Smooth muscle cell (in vitro differentiated cells): Measurements from ENCODE around the gene AEBP1. TPM values are rescaled to one million over a fixed set of nuclear protein-coding genes. Genes with fewer than 3 reads are reported as not detected.

Experiments used
- DNase-seq: peaks from one replicate; lab custom pipeline; 2025; ENCODE audit not compliant: unreplicated experiment; lab: John Stamatoyannopoulos, UW
- H2AFZ ChIP-seq: fragments of 200-600 bp; sonication (generic); 2 replicates; pipeline ENCODE4 v1.6.0; 2016; ENCODE audit warnings: antibody characterized with exemption, low read depth, mild to moderate bottlenecking
- H3F3A ChIP-seq: fragments of 200-600 bp; sonication (generic); 2 replicates; pipeline ENCODE4 v1.6.0; 2017; ENCODE audit warnings: antibody characterized with exemption, low read depth
- H3K27ac ChIP-seq: fragments of 200-600 bp; sonication (generic); 2 replicates; pipeline ENCODE4 v1.5.1; 2016; ENCODE audit warnings: low read depth, mild to moderate bottlenecking
- H3K27me3 ChIP-seq: fragments of 200-600 bp; sonication (generic); 2 replicates; pipeline ENCODE4 v1.6.1; 2016; ENCODE audit warnings: low read depth, mild to moderate bottlenecking
- H3K36me3 ChIP-seq: fragments of 200-600 bp; sonication (generic); 2 replicates; pipeline ENCODE4 v1.5.1; 2016; ENCODE audit warnings: low read depth
- H3K4me1 ChIP-seq: fragments of 200-600 bp; sonication (generic); 2 replicates; pipeline ENCODE4 v1.5.1; 2016; ENCODE audit warnings: low read depth
- H3K4me2 ChIP-seq: fragments of 200-600 bp; sonication (generic); 2 replicates; pipeline ENCODE4 v1.6.0; 2016; ENCODE audit warnings: mild to moderate bottlenecking
- H3K4me3 ChIP-seq: fragments of 200-600 bp; sonication (generic); 2 replicates; pipeline ENCODE4 v1.5.1; 2016; ENCODE audit warnings: mild to moderate bottlenecking
- H3K79me2 ChIP-seq: fragments of 200-600 bp; sonication (generic); 2 replicates; pipeline ENCODE4 v1.6.0; 2016; ENCODE audit warnings: low read depth, mild to moderate bottlenecking
- H3K9ac ChIP-seq: fragments of 200-600 bp; sonication (generic); 2 replicates; pipeline ENCODE4 v1.6.0; 2016; ENCODE audit warnings: low read depth
- H3K9me3 ChIP-seq: fragments of 200-600 bp; sonication (generic); replicated peaks from 2 replicates; pipeline ENCODE4 v1.5.1; 2016; ENCODE audit warnings: low read depth
- H4K20me1 ChIP-seq: fragments of 200-600 bp; sonication (generic); 2 replicates; pipeline ENCODE4 v1.6.0; 2016; ENCODE audit warnings: low read depth
- CTCF ChIP-seq: fragments of 200-600 bp; sonication (generic); IDR thresholded peaks from 2 replicates; pipeline ENCODE4 v1.5.1; 2017; ENCODE audit warnings: borderline replicate concordance, mild to moderate bottlenecking, antibody characterized with exemption; ENCODE audit not compliant: insufficient read depth, poor library complexity, severe bottlenecking
- WGBS: methylation state at CpG from one replicate; pipeline ENCODE4 v1.1.7; 2016; ENCODE audit warnings: low lambda C conversion rate; 5-methylcytosine and 5-hydroxymethylcytosine counted together
- polyA plus RNA-seq: library from polyadenylated mRNA; unstranded; fragments of >200 nt; fragmentation: Nextera tagmentation; extraction: Ambion mirVana; gene quantifications from 2 replicates; pipeline ENCODE4 v1.2.1, GENCODE V29; 2016
- total RNA-seq: library from RNA; depleted of rRNA; stranded (reverse); fragments of >200 nt; gene quantifications from 2 replicates; pipeline ENCODE4 v1.2.3, GENCODE V29; 2014

Gene AEBP1
- total and polyA plus RNA-seq, 2 experiments from 2014 or later = 39.7 to 163 TPM

- Histone ChIP-seq H3K9ac (no peak overlapping the region), H3K27me3 (no peaks in the 10 kb centered on the region), H3K4me2 (no peak overlapping the region), H3K9me3 (no peaks in the 10 kb centered on the region), H2AFZ (no peak overlapping the region), H3K36me3 (no peaks in the 10 kb centered on the region), H3K4me3 (no peak overlapping the region), H3K27ac (no peak overlapping the region), H3F3A (no peaks in the 10 kb centered on the region), H3K79me2 (no peaks in the 10 kb centered on the region), H4K20me1 (peaks cover 20% of the 10 kb centered on the region), H3K4me1 (peaks cover 6% of the 10 kb centered on the region)
- DNase-seq = no peak
- WGBS = 97% methylated on average over 10 of the region's 11 CpGs
- TF ChIP-seq CTCF = no peak
Observed at GRCh38 chr7:44062180-44062902, 41.8 kb upstream of the AEBP1 start.

GRCh38 chr7:44062903-44063295, 41.2 kb upstream of the AEBP1 start:
- WGBS = 93% methylated on average over 3 of the region's 3 CpGs
- Histone ChIP-seq H3K4me3 (no peak overlapping the region), H3F3A (no peaks in the 10 kb centered on the region), H3K79me2 (no peaks in the 10 kb centered on the region), H3K9me3 (no peaks in the 10 kb centered on the region), H2AFZ (no peak overlapping the region), H3K4me1 (peaks cover 6% of the 10 kb centered on the region), H3K27me3 (no peaks in the 10 kb centered on the region), H3K9ac (no peak overlapping the region), H3K36me3 (no peaks in the 10 kb centered on the region), H3K27ac (no peak overlapping the region), H3K4me2 (no peak overlapping the region), H4K20me1 (peaks cover 14% of the 10 kb centered on the region)
- no peak for TF ChIP-seq CTCF
- DNase-seq = no peak

GRCh38 chr7:44063547-44063893, 40.6 kb upstream of the AEBP1 start:
- H3K79me2 ChIP-seq = no peaks in the 10 kb centered on the region
- H3K27ac ChIP-seq = no peak overlapping the region
- no peak overlapping the region for H3K4me2 ChIP-seq
- H3K4me3 ChIP-seq = no peak overlapping the region
- no peaks in the 10 kb centered on the region for H3K36me3 ChIP-seq
- no peak overlapping the region for H2AFZ ChIP-seq
- H3F3A ChIP-seq = no peaks in the 10 kb centered on the region
- no peak for TF ChIP-seq CTCF
- no peak overlapping the region for H3K9ac ChIP-seq
- DNase-seq = no peak
- H3K4me1 ChIP-seq = peaks cover 6% of the 10 kb centered on the region
- no peaks in the 10 kb centered on the region for H3K27me3 ChIP-seq
- H4K20me1 ChIP-seq = peaks cover 13% of the 10 kb centered on the region
- H3K9me3 ChIP-seq = no peaks in the 10 kb centered on the region
- WGBS = 43% methylated on average over 10 of the region's 10 CpGs

- peaks cover 11% of the 10 kb centered on the region for H4K20me1 ChIP-seq
- no peak overlapping the region for H3K4me2 ChIP-seq
- H2AFZ ChIP-seq = no peak overlapping the region
- no peak overlapping the region for H3K27ac ChIP-seq
- no peak for TF ChIP-seq CTCF
- peaks cover 6% of the 10 kb centered on the region for H3K4me1 ChIP-seq
- H3K9me3 ChIP-seq = no peaks in the 10 kb centered on the region
- H3F3A ChIP-seq = no peaks in the 10 kb centered on the region
- H3K4me3 ChIP-seq = no peak overlapping the region
- DNase-seq = no peak
- H3K27me3 ChIP-seq = no peaks in the 10 kb centered on the region
- no peaks in the 10 kb centered on the region for H3K36me3 ChIP-seq
- H3K79me2 ChIP-seq = no peaks in the 10 kb centered on the region
- H3K9ac ChIP-seq = no peak overlapping the region
- 40% methylated on average over 16 of the region's 16 CpGs for WGBS
Observed at GRCh38 chr7:44063894-44064651, 40.1 kb upstream of the AEBP1 start.
